Measurements from ENCODE around the gene LRP2BP. TPM values are rescaled to one million over a fixed set of nuclear protein-coding genes. Genes with fewer than 3 reads are reported as not detected.

The LRP2BP gene
- total and polyA plus RNA-seq, 2 of the 4 experiments (the other 2 are of a cell fraction), result 0.10 to 0.18 TPM

- TF ChIP-seq MAZ (IDR thresholded peaks at IDR 0.05; ENCODE audit: borderline replicate concordance, low read depth, low read length), result peak; percentile 98; the same call in 1 of the 2 replicates
- no peak for TF ChIP-seq MAFK (IDR thresholded peaks at IDR 0.05; ENCODE audit: low read depth, low read length)
- TF ChIP-seq MXI1 (IDR thresholded peaks at IDR 0.05; ENCODE audit: borderline replicate concordance, low read depth, low read length), result peak; percentile 87
- TF ChIP-seq USF2 (IDR thresholded peaks at IDR 0.05; ENCODE audit: low read depth, low read length), result peak; percentile 70
- TF ChIP-seq FOS (IDR thresholded peaks at IDR 0.05; ENCODE audit: low read depth, low read length), result no peak
Observed at GRCh38 chr4:185395956-185396723, 416 bp upstream of the LRP2BP start (continued).

All from IMR-90 (cell line).